Inferior parietal cortex (tissue), 1 donor: Measurements from ENCODE around the gene MYH9.

ENCODE experiments used
- DNase-seq: peaks from one replicate; pipeline ENCODE4 v3.0.0-alpha.2; 2016; ENCODE audit errors: extremely low spot score

The MYH9 gene

GRCh38 chr22:36386351-36386899 is 1.3 kb downstream of the MYH9 start:
- peak; percentile 30 for DNase-seq

- DNase-seq, result no peak
Measured at GRCh38 chr22:36385491-36386350, 2.0 kb downstream of the MYH9 start.

- DNase-seq, result peak; percentile 25
Measured at GRCh38 chr22:36384766-36385481, 2.8 kb downstream of the MYH9 start.

GRCh38 chr22:36383110-36383581 is 4.6 kb downstream of the MYH9 start:
- DNase-seq, result no peak

- no peak for DNase-seq
Measured at GRCh38 chr22:36381513-36382128, 6.1 kb downstream of the MYH9 start.

GRCh38 chr22:36379593-36380361 is 8.0 kb downstream of the MYH9 start:
- no peak for DNase-seq

GRCh38 chr22:36378869-36379217 is 8.9 kb downstream of the MYH9 start:
- DNase-seq, result no peak

GRCh38 chr22:36378080-36378868 is 9.5 kb downstream of the MYH9 start:
- no peak for DNase-seq

GRCh38 chr22:36377022-36377631 is 10.6 kb downstream of the MYH9 start:
- DNase-seq, result no peak

GRCh38 chr22:36376265-36376664 is 11.5 kb downstream of the MYH9 start:
- DNase-seq, result no peak

- DNase-seq, result no peak
Measured at GRCh38 chr22:36375071-36375980, 12.4 kb downstream of the MYH9 start.

- no peak for DNase-seq
Measured at GRCh38 chr22:36374603-36375024, 13.2 kb downstream of the MYH9 start.

- DNase-seq, result no peak
Measured at GRCh38 chr22:36373258-36373579, 14.5 kb downstream of the MYH9 start.

GRCh38 chr22:36371920-36372319 is 15.8 kb downstream of the MYH9 start:
- DNase-seq, result no peak

- no peak for DNase-seq
Measured at GRCh38 chr22:36369922-36370791, 17.6 kb downstream of the MYH9 start.

GRCh38 chr22:36369004-36369921 is 18.5 kb downstream of the MYH9 start:
- DNase-seq, result no peak

GRCh38 chr22:36368359-36368983 is 19.3 kb downstream of the MYH9 start:
- no peak for DNase-seq
